ENCODE results near the gene PAGE2B. TPM values are rescaled to one million over a fixed set of nuclear protein-coding genes. Genes with fewer than 3 reads are reported as not detected.

Gene PAGE2B
- total and polyA plus RNA-seq, 2 donors (not counting 1 experiment from before 2014, with no cell fraction given): 0.67 TPM; not detected in 1

DNA sequence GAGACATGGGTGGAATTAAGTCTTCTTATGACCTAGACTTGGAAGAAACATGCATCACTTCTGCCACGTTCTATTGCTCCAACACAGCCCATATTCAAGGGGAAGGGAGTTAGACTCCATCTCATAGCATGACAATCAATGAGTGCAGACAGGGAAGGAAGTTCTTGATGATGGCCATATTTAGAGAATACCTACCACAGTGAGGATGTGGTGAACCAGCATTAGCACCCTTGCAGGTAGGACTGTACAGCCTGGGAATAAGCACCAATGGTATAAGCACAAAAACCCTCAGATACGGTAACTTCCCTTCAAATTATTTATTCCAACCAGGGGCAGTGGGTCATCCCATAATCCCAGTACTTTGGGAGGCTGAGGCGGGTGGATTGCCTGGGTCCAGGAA is 43.7 kb downstream of the PAGE2B start:
- TF ChIP-seq EZH2 (IDR thresholded peaks at IDR 0.05; ENCODE audit: borderline replicate concordance, insufficient read depth, low read depth, low read length, poor library complexity, severe bottlenecking): no peak
- TF ChIP-seq, protein P1, sequence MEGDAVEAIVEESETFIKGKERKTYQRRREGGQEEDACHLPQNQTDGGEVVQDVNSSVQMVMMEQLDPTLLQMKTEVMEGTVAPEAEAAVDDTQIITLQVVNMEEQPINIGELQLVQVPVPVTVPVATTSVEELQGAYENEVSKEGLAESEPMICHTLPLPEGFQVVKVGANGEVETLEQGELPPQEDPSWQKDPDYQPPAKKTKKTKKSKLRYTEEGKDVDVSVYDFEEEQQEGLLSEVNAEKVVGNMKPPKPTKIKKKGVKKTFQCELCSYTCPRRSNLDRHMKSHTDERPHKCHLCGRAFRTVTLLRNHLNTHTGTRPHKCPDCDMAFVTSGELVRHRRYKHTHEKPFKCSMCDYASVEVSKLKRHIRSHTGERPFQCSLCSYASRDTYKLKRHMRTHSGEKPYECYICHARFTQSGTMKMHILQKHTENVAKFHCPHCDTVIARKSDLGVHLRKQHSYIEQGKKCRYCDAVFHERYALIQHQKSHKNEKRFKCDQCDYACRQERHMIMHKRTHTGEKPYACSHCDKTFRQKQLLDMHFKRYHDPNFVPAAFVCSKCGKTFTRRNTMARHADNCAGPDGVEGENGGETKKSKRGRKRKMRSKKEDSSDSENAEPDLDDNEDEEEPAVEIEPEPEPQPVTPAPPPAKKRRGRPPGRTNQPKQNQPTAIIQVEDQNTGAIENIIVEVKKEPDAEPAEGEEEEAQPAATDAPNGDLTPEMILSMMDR (IDR thresholded peaks at IDR 0.05): no peak
- Histone ChIP-seq H3K4me1 (ENCODE audit: control insufficient read depth in 2 of 2, insufficient read depth in 2 of 2, low read length in 2 of 2) (no peaks in the 10 kb centered on the region), H4K20me1 (ENCODE audit: control insufficient read depth, insufficient read depth, low read length, poor library complexity, severe bottlenecking) (no peaks in the 10 kb centered on the region), H2AFZ (ENCODE audit: insufficient read depth, low read depth, low read length, poor library complexity, severe bottlenecking) (no peak overlapping the region), H3K9ac (ENCODE audit: low read length) (no peak overlapping the region), H3K27ac (ENCODE audit: low read length in 2 of 2) (no peak overlapping the region), H3K36me3 (replicated peaks in 1 of 2; ENCODE audit: control extremely low read depth in 1 of 2, control insufficient read depth in 1 of 2, extremely low read depth in 1 of 2, insufficient read depth in 2 of 2, low read length in 1 of 2) (no peaks in the 10 kb centered on the region), H3K27me3 (replicated peaks in 1 of 4; ENCODE audit: control extremely low read depth in 1 of 4, control insufficient read depth in 3 of 4, insufficient read depth in 4 of 4, low read length in 3 of 4) (no peaks in the 10 kb centered on the region), H3K9me3 (ENCODE audit: control extremely low read depth in 1 of 3, control insufficient read depth in 2 of 3, insufficient read depth in 1 of 3, low read length in 2 of 3) (no peaks in the 10 kb centered on the region), H3K79me2 (ENCODE audit: control insufficient read depth, insufficient read depth, low read length) (no peaks in the 10 kb centered on the region), H3K4me3 (ENCODE audit: control extremely low read depth in 1 of 5, extremely low read depth in 1 of 5, insufficient read depth in 1 of 5, low read depth in 2 of 5, low read length in 4 of 5) (no peak overlapping the region), H3K4me2 (replicated peaks; ENCODE audit: low read depth, low read length, poor library complexity, severe bottlenecking) (no peak overlapping the region)
- intact Hi-C loops (cut with micrococcal nuclease): no loop called here
- ATAC-seq (ENCODE audit: low read depth): no peak
- Mint-ChIP-seq H3K27me3 (peaks cover 4% of the 10 kb centered on the region), H3K4me1 (no peaks in the 10 kb centered on the region), H3K27ac (no peak overlapping the region), H3K9me3 (ENCODE audit: insufficient read depth) (no peaks in the 10 kb centered on the region), H3K4me3 (no peak overlapping the region)
- CTCF ChIA-PET: no interaction called here
- WGBS (ENCODE audit: insufficient coverage): no CpG with 5 or more reads among the region's 3 CpGs
- POLR2A ChIA-PET: no interaction called here
- DNase-seq: no peak

DNA sequence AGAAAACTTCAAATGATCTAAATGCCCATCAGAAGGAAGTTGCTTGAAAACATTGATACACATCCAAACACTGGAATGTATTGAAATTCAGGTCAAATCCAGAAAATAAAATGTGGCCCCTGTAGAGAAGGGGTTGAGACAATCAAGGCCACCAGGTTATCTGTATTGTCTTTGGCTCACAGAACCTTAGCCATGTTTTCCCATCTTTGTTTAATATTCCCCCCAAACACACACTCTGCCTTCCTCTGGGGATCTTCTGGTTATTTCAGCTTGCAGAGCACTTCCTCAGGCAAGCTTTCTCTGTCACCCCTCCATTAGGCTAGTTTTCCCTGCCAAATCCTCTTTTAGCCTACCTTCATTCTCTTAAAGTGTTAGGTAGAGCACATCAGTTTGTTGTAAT is 44.4 kb downstream of the PAGE2B start:
- TF ChIP-seq, protein P1 (IDR thresholded peaks at IDR 0.05): no peak
- TF ChIP-seq EZH2 (IDR thresholded peaks at IDR 0.05; ENCODE audit: borderline replicate concordance, insufficient read depth, low read depth, low read length, poor library complexity, severe bottlenecking): no peak
- Histone ChIP-seq H2AFZ (ENCODE audit: insufficient read depth, low read depth, low read length, poor library complexity, severe bottlenecking) (no peak overlapping the region), H3K4me3 (ENCODE audit: control extremely low read depth in 1 of 5, extremely low read depth in 1 of 5, insufficient read depth in 1 of 5, low read depth in 2 of 5, low read length in 4 of 5) (no peak overlapping the region), H3K36me3 (replicated peaks in 1 of 2; ENCODE audit: control extremely low read depth in 1 of 2, control insufficient read depth in 1 of 2, extremely low read depth in 1 of 2, insufficient read depth in 2 of 2, low read length in 1 of 2) (no peaks in the 10 kb centered on the region), H3K4me1 (ENCODE audit: control insufficient read depth in 2 of 2, insufficient read depth in 2 of 2, low read length in 2 of 2) (no peaks in the 10 kb centered on the region), H3K9ac (ENCODE audit: low read length) (no peak overlapping the region), H3K4me2 (replicated peaks; ENCODE audit: low read depth, low read length, poor library complexity, severe bottlenecking) (no peak overlapping the region), H3K27me3 (replicated peaks in 1 of 4; ENCODE audit: control extremely low read depth in 1 of 4, control insufficient read depth in 3 of 4, insufficient read depth in 4 of 4, low read length in 3 of 4) (no peaks in the 10 kb centered on the region), H3K27ac (ENCODE audit: low read length in 2 of 2) (no peak overlapping the region), H3K79me2 (ENCODE audit: control insufficient read depth, insufficient read depth, low read length) (no peaks in the 10 kb centered on the region), H4K20me1 (ENCODE audit: control insufficient read depth, insufficient read depth, low read length, poor library complexity, severe bottlenecking) (no peaks in the 10 kb centered on the region), H3K9me3 (ENCODE audit: control extremely low read depth in 1 of 3, control insufficient read depth in 2 of 3, insufficient read depth in 1 of 3, low read length in 2 of 3) (no peaks in the 10 kb centered on the region)
- CTCF ChIA-PET: interaction anchor here (1.0 kb wide), 1 partner anchor 16 kb away, joined by 3 read pairs; no protein-coding TSS in a partner anchor
- Mint-ChIP-seq H3K27me3 (peaks cover 8% of the 10 kb centered on the region), H3K9me3 (ENCODE audit: insufficient read depth) (no peaks in the 10 kb centered on the region), H3K4me3 (no peak overlapping the region), H3K27ac (no peak overlapping the region), H3K4me1 (no peaks in the 10 kb centered on the region)
- intact Hi-C loops (cut with micrococcal nuclease): no loop called here
- DNase-seq (no peak), ATAC-seq (ENCODE audit: low read depth) (no peak)
- POLR2A ChIA-PET: no interaction called here
